Upper lobe of left lung (tissue), 4 donors: Measurements from ENCODE around the gene CCNY.

ENCODE experiments used
- CTCF ChIP-seq, 6 experiments: fragments of 450-650 bp in 4 of 6; fragments of 200-600 bp in 2 of 6; sonication (generic) in 2 of 6; IDR thresholded peaks; one replicate each; pipeline ENCODE4 v1.5.1; 2016 to 2019; ENCODE audit warnings: antibody characterized with exemption in 6 of 6
- EP300 ChIP-seq, 4 donors: sonication (generic); formaldehyde crosslinking; IDR thresholded peaks; one replicate each; pipeline ENCODE4 v1.5.1; 2017; ENCODE audit warnings: antibody characterized with exemption in 4 of 4, control low read depth in 2 of 4
- POLR2A ChIP-seq, 4 donors: fragments of 450-650 bp; IDR thresholded peaks; one replicate each; pipeline ENCODE4 v1.5.1; 2016 to 2017; ENCODE audit warnings: antibody characterized with exemption in 4 of 4, mild to moderate bottlenecking in 2 of 4
- POLR2AphosphoS5 ChIP-seq, 2 donors: sonication (generic); formaldehyde crosslinking; IDR thresholded peaks; one replicate each; pipeline ENCODE4 v1.5.1; 2017; ENCODE audit warnings: antibody characterized with exemption in 2 of 2

- no peak for TF ChIP-seq CTCF (IDR thresholded peaks at IDR 0.05)
- no peak for TF ChIP-seq POLR2A (IDR thresholded peaks at IDR 0.05)
- no peak for TF ChIP-seq POLR2AphosphoS5 (IDR thresholded peaks at IDR 0.05)
- no peak for TF ChIP-seq EP300 (IDR thresholded peaks at IDR 0.05)
These were observed 242.8 kb downstream of the CCNY start for GRCh38 chr10:35579116-35579515.
